WTC11 (cell line): ENCODE results near the gene MCF2L. TPM values are rescaled to one million over a fixed set of nuclear protein-coding genes. Genes with fewer than 3 reads are reported as not detected.

ENCODE experiments used
- ATAC-seq: fragments of 200-7000 bp; cut with Tn5 transposase; 2 replicates; pipeline ENCODE4 v1.10.0; 2021; ENCODE audit warnings: mild to moderate bottlenecking, moderate library complexity
- CTCF ChIA-PET: fragments of 300-600 bp; sonication (Branson Sonifier 250); formaldehyde crosslinking; loops from one replicate; lab custom pipeline; 2021; ENCODE audit warnings: antibody characterized with exemption; lab: Charles Lee
- POLR2A ChIA-PET: fragments of 350-600 bp; sonication (Branson Sonifier 250); formaldehyde crosslinking; loops from one replicate; lab custom pipeline; 2021; ENCODE audit warnings: antibody characterized with exemption; lab: Charles Lee
- DNase-seq: peaks from one replicate; pipeline ENCODE4 v3.0.0; 2021; ENCODE audit warnings: low spot score
- H3K27ac Mint-ChIP-seq: 2 replicates; pipeline ENCODE4 v1.8.0; 2021; ENCODE audit warnings: mixed read lengths
- H3K27me3 Mint-ChIP-seq: 2 replicates; pipeline ENCODE4 v1.8.0; 2021; ENCODE audit warnings: low read depth, mild to moderate bottlenecking, moderate library complexity, mixed read lengths
- H3K36me3 Mint-ChIP-seq: 2 replicates; pipeline ENCODE4 v1.8.0; 2021; ENCODE audit warnings: mixed read lengths
- H3K4me1 Mint-ChIP-seq: 2 replicates; pipeline ENCODE4 v1.8.0; 2022; ENCODE audit warnings: mixed read lengths
- H3K4me3 Mint-ChIP-seq: 2 replicates; pipeline ENCODE4 v1.8.0; 2021; ENCODE audit warnings: mild to moderate bottlenecking, moderate library complexity, mixed read lengths
- H3K9me3 Mint-ChIP-seq: 2 replicates; pipeline ENCODE4 v1.8.0; 2021; ENCODE audit warnings: mixed read lengths
- E2F1 ChIP-seq: sonication (generic); formaldehyde crosslinking; IDR thresholded peaks from 2 replicates; pipeline ENCODE4 v1.8.0; 2022; ENCODE audit warnings: mild to moderate bottlenecking, missing genetic modification reagents
- FOXP1 ChIP-seq: sonication (generic); formaldehyde crosslinking; IDR thresholded peaks from 2 replicates; pipeline ENCODE4 v1.8.0; 2022; ENCODE audit warnings: missing genetic modification reagents, mild to moderate bottlenecking, moderate library complexity, borderline replicate concordance
- GABPB1 ChIP-seq: sonication (generic); formaldehyde crosslinking; IDR thresholded peaks from 2 replicates; pipeline ENCODE4 v1.8.1; 2023; ENCODE audit warnings: mild to moderate bottlenecking, missing genetic modification reagents
- HMGA2 ChIP-seq: fragments of 250-450 bp; sonication (Bioruptor Pico); IDR thresholded peaks from 2 replicates; pipeline ENCODE4 v1.4.0; 2021; ENCODE audit warnings: mild to moderate bottlenecking, moderate library complexity
- RORB ChIP-seq: fragments of 250-450 bp; sonication (Bioruptor Pico); IDR thresholded peaks from 2 replicates; pipeline ENCODE4 v1.9.0; 2021; ENCODE audit warnings: mild to moderate bottlenecking
- SMAD4 ChIP-seq: sonication (generic); formaldehyde crosslinking; IDR thresholded peaks from 2 replicates; pipeline ENCODE4 v1.8.0; 2022; ENCODE audit warnings: mild to moderate bottlenecking, missing genetic modification reagents
- STAT6 ChIP-seq: sonication (generic); formaldehyde crosslinking; conservative IDR thresholded peaks from 2 replicates; pipeline ENCODE4 v1.8.1; 2023; ENCODE audit warnings: mild to moderate bottlenecking, low read depth, missing genetic modification reagents, moderate library complexity
- TEAD1 ChIP-seq: sonication (generic); formaldehyde crosslinking; IDR thresholded peaks from 2 replicates; pipeline ENCODE4 v1.8.0; 2022; ENCODE audit warnings: mild to moderate bottlenecking, missing genetic modification reagents
- ZNF121 ChIP-seq: sonication (generic); formaldehyde crosslinking; IDR thresholded peaks from 2 replicates; pipeline ENCODE4 v1.8.0; 2023; ENCODE audit warnings: missing genetic modification reagents
- ZNF263 ChIP-seq: sonication (generic); formaldehyde crosslinking; IDR thresholded peaks from 2 replicates; pipeline ENCODE4 v1.8.1; 2022; ENCODE audit warnings: low read depth, mild to moderate bottlenecking, moderate library complexity, missing genetic modification reagents
- ZNF416 ChIP-seq: fragments of 250-450 bp; sonication (Bioruptor Pico); IDR thresholded peaks from 2 replicates; pipeline ENCODE4 v1.9.0; 2021; ENCODE audit warnings: mild to moderate bottlenecking, inconsistent platforms
- total RNA-seq: library from RNA; stranded (reverse); gene quantifications from 3 replicates; pipeline ENCODE4 v1.2.3, GENCODE V29; 2021
- TF ChIP-seq, protein P1 (sequence below): sonication (generic); formaldehyde crosslinking; IDR thresholded peaks from 2 replicates; pipeline ENCODE4 v1.8.0; 2022; ENCODE audit warnings: mild to moderate bottlenecking, missing genetic modification reagents
- TF ChIP-seq, protein P2 (sequence below): sonication (generic); formaldehyde crosslinking; IDR thresholded peaks from 2 replicates; pipeline ENCODE4 v1.8.1; 2023; ENCODE audit warnings: mild to moderate bottlenecking, missing genetic modification reagents, moderate library complexity
- TF ChIP-seq, protein P3 (sequence below): fragments of 250-450 bp; sonication (Bioruptor Pico); conservative IDR thresholded peaks from 2 replicates; pipeline ENCODE4 v1.9.0; 2021; ENCODE audit warnings: mild to moderate bottlenecking

MCF2L gene
- total RNA-seq, 1 experiment from 2014 or later: 34.8 TPM

DNA sequence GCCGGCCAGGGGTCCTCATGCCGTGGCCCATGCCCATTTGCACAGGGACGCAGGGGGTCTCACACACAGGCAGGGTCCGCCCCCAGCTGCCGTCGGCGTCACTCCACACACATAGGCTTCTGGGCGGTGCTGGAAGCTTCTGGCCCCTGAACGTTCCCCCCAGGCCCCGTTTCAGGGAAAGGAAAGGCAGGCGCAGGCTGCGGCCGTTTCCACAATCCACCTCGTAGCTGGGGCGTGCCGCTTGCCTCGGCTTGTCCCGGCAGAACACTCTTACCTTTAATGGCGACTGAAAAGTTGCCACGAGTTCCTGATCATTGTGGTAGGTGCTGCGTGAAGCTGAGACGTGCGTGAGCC lies 53.4 kb downstream of the MCF2L start:
- no peak for DNase-seq
- Mint-ChIP-seq H3K27me3 (no peaks in the 10 kb centered on the region), H3K4me1 (peaks cover 18% of the 10 kb centered on the region), H3K36me3 (no peaks in the 10 kb centered on the region), H3K27ac (peak overlapping the region; percentile 90), H3K4me3 (no peak overlapping the region), H3K9me3 (no peaks in the 10 kb centered on the region)
- POLR2A ChIA-PET: no interaction called here
- CTCF ChIA-PET: interaction anchor here (0.6 to 3.2 kb wide), 9 partner anchors 12 to 533 kb away, joined by 3 to 10 read pairs (median 4); partner anchors contain the start of gene MCF2L
- TF ChIP-seq ZNF416 (CRISPR knock-in tag): no peak
- TF ChIP-seq SMAD4 (CRISPR knock-in tag): no peak
- TF ChIP-seq GABPB1 (CRISPR knock-in tag): no peak
- TF ChIP-seq, protein P1, sequence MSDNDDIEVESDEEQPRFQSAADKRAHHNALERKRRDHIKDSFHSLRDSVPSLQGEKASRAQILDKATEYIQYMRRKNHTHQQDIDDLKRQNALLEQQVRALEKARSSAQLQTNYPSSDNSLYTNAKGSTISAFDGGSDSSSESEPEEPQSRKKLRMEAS (CRISPR knock-in tag): no peak
- no peak for TF ChIP-seq ZNF263 (CRISPR knock-in tag)
- TF ChIP-seq, protein P2, sequence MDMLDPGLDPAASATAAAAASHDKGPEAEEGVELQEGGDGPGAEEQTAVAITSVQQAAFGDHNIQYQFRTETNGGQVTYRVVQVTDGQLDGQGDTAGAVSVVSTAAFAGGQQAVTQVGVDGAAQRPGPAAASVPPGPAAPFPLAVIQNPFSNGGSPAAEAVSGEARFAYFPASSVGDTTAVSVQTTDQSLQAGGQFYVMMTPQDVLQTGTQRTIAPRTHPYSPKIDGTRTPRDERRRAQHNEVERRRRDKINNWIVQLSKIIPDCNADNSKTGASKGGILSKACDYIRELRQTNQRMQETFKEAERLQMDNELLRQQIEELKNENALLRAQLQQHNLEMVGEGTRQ (CRISPR knock-in tag): no peak
- no peak for TF ChIP-seq RORB (CRISPR knock-in tag)
- no peak for TF ChIP-seq HMGA2 (CRISPR knock-in tag)
- TF ChIP-seq E2F1 (CRISPR knock-in tag): no peak
- TF ChIP-seq STAT6: no peak
- TF ChIP-seq, protein P3, sequence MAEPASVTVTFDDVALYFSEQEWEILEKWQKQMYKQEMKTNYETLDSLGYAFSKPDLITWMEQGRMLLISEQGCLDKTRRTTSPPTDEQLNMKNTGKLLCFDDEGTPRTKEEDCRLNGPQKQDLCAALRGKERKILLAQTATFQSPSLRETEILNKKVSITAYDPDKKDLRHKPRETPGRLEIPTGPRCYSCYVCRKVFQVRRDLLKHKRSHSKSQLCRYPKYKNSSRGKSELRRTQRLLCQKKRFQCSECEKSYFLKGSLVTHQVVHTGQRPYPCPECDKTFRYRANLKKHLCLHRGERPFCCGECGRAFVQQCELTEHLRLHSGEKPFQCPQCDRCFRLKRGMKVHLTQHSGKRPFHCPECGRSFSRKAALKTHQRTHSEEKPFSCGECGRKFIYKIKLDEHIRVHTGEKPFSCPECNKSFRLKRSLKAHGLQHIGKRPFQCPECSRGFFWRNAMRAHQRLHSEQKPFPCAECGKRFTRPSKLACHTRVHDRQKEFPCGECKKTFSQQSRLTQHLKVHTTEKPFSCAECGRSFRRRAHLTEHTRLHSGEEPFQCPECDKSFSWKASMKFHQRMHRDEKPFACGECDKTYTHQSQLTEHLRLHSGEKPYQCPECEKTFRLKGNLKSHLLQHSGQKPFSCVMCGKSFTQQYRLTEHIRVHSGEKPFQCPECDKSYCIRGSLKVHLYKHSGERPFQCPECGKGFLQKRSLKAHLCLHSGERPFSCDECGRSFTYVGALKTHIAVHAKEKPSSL (CRISPR knock-in tag): no peak
- ATAC-seq: peak; percentile 11

DNA sequence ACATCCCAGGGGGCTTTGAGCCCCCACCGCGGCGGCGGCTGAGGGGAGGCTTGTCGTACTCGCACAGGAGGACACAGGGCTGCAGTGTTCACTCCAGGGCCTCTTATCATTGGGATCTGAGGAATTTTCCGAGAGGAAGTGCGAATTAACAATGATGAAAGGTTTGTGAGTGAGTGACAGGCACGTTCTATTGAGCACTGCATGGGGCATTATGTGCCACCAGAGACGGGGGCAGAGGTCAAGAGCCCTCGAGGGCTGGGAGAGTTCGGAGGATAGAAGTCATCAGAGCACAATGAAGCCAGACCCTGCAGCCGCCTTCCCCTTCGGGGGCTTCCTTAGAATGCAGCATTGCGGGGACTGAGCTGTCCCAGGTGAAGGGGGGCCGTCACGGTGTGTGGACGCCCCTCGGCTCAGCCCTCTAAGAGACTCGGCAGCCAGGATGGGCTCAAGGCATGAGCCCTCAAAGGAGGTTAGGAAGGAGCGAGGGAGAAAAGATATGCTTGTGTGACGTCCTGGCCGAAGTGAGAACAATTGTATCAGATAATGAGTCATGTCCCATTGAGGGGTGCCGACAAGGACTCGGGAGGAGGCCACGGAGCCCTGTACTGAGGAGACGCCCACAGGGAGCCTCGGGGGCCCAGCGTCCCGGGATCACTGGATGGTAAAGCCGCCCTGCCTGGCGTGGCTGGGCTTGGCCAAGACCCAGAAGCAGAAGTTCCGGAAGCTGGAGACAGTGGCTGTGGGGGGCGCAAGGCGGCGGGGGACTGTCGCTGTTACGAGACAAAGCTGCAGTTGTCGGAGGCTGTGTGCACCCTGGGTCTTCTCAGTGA lies 53.9 kb downstream of the MCF2L start:
- Mint-ChIP-seq H3K27ac (peak overlapping the region; percentile 90), H3K27me3 (no peaks in the 10 kb centered on the region), H3K4me3 (no peak overlapping the region), H3K4me1 (peaks cover 18% of the 10 kb centered on the region), H3K9me3 (no peaks in the 10 kb centered on the region), H3K36me3 (no peaks in the 10 kb centered on the region)
- peak; percentile 34 for DNase-seq
- ChIA-PET CTCF (interaction anchor here (1.1 to 3.2 kb wide), 5 partner anchors 12 to 389 kb away, joined by 3 to 10 read pairs (median 6); partner anchors contain the start of gene MCF2L), POLR2A (no interaction called here)
- peak; percentile 48; the same call in 1 of the 2 replicates for TF ChIP-seq GABPB1 (CRISPR knock-in tag)
- TF ChIP-seq ZNF121 (CRISPR knock-in tag): no peak
- TF ChIP-seq FOXP1 (CRISPR knock-in tag): peak; percentile 45; the same call in 1 of the 2 replicates
- 0 out of 2 replicates have a peak, but pooled peaks have one; percentile 60 for TF ChIP-seq TEAD1 (CRISPR knock-in tag)
- ATAC-seq: peak; percentile 87
